Suprapubic skin (tissue), 4 donors: ENCODE measurements around the gene PTK6.

Source experiments
- POLR2A ChIP-seq, 2 donors: fragments of 450-650 bp; IDR thresholded peaks; one replicate each; pipeline ENCODE4 v1.6.1; 2017; ENCODE audit warnings: antibody characterized with exemption in 2 of 2, mild to moderate bottlenecking in 2 of 2, moderate library complexity in 2 of 2
- POLR2AphosphoS5 ChIP-seq, 3 donors: sonication (generic); formaldehyde crosslinking; IDR thresholded peaks; one replicate each; pipeline ENCODE4 v1.6.1; 2017; ENCODE audit warnings: antibody characterized with exemption in 3 of 3

- TF ChIP-seq POLR2AphosphoS5 (IDR thresholded peaks at IDR 0.05) (no peak), POLR2A (IDR thresholded peaks at IDR 0.05) (no peak)
Observed at GRCh38 chr20:63487116-63487764, 49.9 kb downstream of the PTK6 start.
